NCI-H226 (cell line): Measurements from ENCODE around the gene ME1.
A peak's percentile ranks its signal among the peaks of the same experiment; 100 is the strongest.

Experiments used
- DNase-seq: peaks from one replicate; pipeline ENCODE4 v3.0.0-alpha.2; 2015

The ME1 gene

DNA sequence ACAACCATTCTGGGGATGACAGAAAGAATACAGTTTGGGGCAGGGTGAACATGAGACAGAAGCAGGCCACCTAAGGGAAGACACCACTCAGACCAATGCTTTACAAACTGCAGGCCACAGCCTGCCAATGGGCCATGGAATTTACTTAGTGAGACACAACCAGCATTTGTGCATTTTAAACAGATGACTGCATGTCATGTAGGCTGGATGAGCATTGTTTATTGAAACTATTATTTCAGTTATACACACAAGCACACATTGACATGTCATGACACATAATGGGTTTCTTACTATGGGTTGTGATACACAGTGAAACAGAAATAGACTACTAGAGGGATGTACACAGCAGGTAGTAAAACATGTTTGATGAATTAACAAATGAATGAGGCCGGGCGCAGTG is 245.8 kb downstream of the ME1 start:
- no peak for DNase-seq

DNA sequence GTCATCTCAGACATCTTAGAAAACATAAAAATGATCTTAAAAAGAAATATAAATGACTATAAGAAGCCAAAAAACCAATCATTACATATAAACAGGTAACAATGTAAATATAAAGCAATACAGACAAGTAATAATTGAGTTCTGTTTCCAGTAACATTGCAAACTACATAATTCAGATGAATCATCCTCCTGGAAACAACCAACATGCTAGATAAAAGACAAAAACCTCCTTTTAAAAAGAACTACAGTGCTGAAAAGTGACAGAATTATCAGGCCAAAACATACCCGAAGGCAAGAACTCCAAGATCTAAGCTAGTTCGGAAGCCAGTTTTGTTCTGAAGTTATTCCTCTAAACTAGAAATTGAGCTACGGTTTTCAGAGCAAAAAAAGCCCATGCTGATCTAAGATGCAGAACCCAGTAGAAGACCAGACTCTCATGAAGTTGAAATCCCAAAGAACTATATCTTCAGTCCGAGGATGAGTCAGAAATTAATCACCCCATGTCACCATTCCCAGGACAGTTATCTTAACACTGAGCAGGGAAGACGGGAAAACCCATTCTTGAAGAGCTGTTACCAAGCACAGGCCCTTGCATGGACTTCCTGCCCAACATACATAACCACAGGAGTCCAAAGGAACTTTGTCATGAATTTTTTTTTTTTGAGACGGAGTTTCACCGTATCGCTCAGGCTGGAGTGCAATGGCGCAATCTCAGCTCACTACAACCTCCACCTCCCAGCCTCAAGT is 247.6 kb downstream of the ME1 start:
- DNase-seq, result peak; percentile 97

DNA sequence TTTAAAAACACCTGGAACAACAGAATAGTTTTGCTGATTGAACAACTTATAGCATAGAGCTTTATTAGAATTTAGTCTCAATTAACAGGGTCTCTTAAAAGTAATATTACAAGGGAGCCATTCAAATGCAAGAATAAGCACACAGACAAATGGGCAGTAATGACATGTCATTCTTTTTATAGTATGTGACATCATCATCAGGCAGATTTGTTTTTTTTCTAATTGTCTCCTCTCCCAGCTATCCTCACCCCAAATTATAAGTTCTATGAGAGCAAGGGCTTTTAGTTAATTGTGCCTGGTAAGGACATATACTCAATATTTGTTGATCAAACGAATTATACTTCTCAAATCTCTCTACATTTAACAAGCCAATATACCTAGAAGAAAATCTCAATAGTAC is 248.7 kb downstream of the ME1 start:
- DNase-seq, result no peak

DNA sequence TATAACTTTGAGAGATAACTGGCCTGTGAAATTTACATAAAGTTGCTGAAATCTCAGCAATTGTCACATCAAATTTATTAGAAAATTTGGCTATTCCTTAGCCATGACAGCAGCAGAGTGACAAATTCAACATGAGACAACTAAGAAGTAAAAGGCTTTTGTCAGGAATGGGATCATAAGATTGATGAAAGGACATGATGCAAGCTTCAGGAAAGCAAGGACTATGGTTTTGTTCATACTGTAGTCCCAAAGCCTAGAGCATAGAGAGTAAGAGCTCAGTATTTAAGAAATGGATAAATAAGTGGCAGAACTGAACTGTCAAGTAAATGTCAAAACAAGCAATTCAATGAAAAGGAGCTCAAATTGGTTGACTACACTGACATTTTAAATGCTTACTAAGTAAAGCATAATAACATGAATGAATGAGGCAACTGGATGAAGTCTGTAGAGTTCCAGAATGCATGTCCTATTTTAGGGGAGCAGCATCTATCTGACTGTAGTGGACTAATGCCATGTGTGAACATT is 250.4 kb downstream of the ME1 start:
- DNase-seq, result no peak

GRCh38 chr6:83176246-83176645 is 254.6 kb downstream of the ME1 start:
- DNase-seq, result no peak

- DNase-seq, result no peak
Measured at GRCh38 chr6:83169511-83169910, 261.3 kb downstream of the ME1 start.

DNA sequence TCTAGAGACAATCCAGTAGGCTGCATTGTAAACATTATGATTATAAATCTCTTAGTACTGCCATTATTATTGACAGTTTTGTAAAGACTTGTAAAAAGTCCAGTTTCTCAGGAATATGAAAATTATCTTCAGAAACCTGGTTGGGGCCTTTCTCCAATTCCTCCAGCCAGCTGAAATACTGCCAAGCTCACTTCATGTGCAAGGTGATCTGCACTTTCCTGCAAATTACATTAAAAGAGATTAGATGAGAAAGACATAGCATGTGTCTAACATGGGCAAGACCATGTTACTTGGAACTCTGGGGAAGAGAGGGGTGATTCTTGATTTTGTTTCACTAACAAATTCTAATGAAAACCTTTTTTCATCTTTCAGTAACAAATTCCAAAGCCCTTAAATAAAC is 261.7 kb downstream of the ME1 start:
- no peak for DNase-seq

DNA sequence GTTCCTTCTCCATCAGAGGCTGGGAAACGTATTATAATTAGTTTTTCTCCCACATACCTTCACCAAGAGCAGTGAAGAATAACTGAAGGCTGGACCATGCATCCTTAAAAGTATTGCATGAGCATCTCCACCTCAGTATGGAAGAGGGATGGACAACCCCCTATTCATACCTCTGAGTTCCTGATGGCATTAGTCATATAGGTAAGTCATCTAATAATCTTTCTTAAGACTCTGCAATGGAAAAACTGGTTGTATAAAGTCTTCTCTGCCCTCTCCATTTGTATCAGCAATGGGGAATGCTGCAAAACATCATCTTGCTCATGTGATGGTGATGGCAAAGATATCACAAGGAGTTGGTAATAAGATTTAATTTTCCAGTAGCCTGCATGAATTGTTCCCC is 262.3 kb downstream of the ME1 start:
- no peak for DNase-seq

- DNase-seq, result no peak
Measured at GRCh38 chr6:83167726-83168278, 263.0 kb downstream of the ME1 start.
